ENCODE measurements around the gene PNMA6E.
"Not testable (repeated sequence)": the region's sequence is repeated elsewhere in the genome, so short reads cannot be mapped to it uniquely, and the experiment has no call there.

DNA sequence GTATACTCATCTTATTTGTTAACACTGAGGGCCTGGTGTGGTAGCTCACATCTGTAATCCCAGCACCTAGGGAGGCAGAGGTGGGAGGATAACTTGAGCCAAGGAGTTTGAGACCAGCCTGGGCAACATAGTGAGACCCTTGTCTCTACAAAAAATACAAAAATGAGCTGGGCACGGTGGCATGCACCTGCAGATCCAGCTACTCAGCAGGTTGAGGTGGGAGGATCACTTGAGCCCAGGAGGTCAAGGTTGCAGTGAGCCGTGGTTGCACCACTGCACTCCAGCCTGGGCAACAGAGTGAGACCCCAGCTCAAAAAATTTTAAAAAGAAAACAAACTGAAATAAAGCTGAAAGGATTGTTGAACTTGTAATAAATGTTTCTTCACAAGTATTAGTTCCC lies 16.2 kb downstream of the PNMA6E start:
- not testable (repeated sequence) for TF ChIP-seq MYC, POLR2A (IDR thresholded peaks at IDR 0.05; ENCODE audit: low read depth, low read length)
- TF ChIP-seq, protein P1, sequence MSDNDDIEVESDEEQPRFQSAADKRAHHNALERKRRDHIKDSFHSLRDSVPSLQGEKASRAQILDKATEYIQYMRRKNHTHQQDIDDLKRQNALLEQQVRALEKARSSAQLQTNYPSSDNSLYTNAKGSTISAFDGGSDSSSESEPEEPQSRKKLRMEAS (IDR thresholded peaks at IDR 0.05; ENCODE audit: insufficient read depth, insufficient read length), result not testable (repeated sequence)
